ENCODE results near the gene MMD.
"Not testable (repeated sequence)": the region's sequence is repeated elsewhere in the genome, so short reads cannot be mapped to it uniquely, and the experiment has no call there.

MMD gene

DNA sequence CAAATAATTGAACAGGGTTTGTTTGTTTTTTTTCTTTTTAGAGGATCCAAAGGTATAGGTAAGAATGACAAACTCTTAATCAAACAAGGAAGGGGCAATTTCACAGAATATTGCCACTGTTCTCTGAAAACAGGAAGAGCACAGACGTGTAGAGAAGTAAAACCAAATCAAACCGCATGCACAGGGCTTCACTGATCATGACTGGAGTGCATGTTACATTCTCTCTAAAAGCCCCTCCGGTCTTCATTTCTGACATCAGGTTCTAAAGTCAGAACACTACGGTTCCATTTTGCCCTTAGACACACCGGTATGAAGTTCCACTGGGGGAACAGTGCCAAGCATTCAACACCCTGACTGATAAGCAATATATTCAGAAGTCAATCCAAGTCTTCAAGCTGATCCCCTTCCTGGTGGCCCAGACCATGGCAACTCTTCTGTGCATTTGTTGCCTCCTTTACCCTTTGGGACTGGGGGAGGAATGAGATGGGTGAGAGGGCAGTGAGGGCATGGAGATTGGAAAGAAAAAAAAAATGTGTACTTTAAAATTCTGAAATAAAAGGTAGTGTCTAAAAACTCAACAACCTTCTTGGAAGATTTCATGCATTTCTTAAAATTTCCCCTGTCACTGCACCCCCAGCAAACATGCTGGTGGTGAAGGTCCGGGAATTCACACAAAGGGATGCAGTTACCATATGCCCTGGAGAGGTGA, 1.4 kb downstream of the MMD start:
- no peak for DNase-seq

DNA sequence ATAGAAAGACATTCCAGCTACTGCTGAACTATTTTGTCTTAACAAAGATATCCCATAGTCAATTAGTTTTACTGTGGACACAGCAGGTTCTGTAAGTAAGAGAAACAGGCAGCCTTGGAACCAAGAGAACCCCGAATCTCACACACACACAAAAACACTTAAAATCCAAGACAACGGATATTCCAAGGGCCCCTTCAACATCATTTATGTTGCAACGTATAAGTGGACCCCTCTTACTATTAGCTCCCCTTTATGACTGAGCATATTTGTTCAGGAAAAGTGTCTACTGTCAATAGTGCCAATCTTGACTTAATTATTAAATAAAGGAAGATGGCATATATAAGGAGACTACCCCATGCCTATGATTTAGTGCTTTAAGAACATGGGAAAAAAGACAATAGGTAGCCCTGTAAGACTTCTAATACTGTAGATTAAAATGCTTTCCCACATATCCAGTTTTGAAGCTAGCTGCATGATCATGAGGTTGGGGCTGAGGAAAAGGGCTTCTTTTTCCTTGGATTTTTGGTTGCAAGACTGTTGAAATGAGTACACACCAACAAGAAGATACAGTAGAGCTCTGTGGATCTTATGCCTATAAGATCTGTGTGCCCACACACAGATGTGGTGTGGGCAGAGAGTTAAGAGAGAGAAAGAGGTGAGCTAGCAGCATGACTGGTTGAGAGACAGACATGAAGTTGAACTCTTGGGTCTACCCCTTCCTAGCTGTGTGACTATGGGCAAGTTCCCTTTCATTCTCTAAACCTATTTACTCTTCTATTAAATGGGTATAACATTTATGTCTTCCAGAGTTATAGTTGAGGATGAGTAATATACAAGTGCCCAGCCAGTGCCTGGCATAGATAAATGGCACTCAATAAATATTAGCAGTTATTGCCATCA, 3.0 kb downstream of the MMD start:
- DNase-seq: no peak

DNA sequence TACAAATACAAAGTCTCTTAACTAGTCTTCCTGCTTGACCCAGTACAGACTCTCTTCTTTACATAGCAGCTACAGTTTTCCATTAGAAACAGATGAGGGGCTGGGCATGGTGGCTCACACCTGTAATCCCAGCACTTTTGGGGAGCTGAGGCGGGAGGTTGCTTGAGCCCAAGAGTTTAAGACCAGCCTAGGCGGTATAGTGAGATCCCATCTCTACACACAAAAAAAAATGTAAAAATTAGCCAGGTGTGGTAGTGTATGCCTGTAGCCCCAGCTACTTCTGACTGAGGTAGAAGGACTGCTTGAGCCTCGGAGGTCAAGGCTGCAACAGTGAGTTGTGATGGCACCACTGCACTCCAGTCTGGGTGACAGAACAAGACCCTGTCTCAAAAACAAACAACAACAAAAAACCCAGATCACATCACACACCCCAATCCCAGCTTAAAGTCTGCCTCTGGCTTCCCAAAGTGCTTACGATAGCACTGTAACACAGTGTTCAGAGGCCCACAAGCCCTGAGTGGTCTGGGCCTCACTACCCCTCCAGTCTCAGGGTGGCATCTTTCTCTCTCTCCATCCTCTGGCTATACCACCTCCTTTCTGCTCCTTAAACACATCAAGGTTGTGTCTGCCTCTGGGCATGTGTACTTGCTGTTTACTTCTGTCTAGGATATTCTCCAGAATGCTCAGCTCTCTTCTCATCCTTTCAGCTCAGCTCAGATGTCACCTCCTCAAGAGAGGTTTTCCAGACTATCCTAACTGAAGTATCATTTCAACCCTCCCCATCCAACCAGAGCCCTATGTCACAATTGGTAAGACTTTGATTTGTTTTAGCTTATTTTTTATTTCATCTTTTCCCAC, 4.0 kb downstream of the MMD start:
- DNase-seq: no peak

DNA sequence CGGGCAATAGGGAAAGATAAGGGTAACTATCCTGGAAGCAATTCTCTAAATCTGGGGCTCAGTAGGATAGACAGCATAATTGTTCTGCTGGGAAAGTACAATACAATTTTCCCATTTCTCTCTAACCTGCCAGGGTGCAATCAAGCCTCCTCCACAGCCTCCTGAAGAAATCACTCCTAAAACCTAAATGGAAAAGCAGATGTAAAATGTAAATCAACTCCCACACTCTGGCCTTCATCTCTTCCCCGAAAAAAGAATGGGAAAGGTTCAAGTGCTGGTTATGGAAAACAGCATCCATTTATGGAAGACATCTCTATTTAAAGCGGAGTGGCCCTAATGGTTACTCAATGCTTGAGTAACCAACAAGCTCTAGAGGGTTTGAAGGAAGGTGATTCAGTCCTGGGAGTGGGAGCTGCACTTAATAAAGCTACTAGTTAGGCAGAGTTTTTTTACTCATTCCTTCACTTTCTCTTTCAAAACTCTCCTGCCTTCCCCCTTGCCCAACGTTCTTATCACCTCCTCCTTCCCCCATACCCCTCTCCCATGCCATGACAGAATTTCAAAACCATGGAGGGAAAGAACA, 5.1 kb downstream of the MMD start:
- no peak for DNase-seq

DNA sequence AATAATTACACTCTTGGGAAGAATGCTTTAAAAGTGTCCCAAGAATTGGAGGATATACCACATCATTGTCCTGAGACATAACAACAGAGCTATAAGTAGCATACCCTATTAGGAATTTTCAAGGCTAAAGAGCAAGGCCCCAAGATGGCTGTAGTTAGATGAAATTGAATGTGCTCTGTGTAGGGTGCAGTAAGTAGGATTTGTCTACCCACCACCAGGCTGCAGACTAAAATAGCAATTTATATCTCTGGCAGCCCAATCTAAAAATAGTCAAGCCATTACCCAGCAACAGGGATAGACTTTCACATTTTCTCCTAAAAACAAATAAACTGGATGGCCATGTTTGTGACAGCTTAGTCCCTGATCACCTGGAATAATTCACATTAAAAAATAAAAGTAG, 5.6 kb downstream of the MMD start:
- DNase-seq: no peak

DNA sequence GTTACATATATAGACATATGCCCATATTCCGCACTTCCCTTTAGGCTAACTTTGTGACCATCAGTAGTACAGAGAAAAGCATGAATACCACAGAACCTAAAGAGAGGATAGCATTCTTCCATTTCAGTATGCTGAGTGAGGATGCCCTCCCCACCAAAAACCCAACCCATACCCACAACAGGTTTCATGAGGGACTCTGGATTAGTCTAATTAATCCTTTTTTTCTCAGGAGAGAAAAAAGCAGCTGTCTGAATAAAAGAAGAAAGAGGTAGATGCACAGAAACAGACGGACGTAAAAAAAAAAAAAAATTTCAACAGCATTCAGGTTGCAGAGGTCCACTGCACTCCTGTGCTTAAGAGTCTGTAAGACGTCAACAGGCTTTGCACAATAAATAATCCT, 6.7 kb downstream of the MMD start:
- no peak for DNase-seq

DNA sequence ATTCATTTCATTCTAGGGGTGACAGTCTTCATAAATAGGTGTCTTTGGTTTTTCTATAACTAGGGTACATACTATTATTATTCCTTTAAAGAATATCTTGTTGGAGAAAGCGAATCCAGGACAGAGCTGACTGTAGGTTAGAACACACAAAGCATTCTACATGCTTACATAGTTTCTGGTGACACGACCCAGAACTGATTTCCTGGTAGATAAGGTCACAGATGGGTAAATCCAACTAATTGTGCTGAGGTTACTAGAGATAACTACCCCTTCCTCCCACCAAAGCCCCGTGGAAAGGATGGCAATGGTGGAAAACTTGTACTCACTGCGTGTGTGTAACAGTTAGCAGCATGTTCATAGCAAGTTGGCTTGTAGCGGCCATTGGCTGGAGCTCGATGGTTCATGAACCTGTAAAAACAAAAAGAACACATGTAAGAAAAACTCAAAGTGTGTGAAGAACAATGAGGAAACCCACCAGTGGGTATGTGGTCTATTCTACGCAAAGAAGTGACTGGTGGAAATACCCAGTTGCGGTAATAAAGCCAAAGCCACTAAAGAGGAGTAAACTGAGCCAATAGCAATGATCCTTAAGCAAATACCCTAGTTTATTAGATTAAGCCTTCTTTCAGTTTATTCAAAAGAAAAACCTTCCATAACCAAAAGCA, 7.7 kb downstream of the MMD start:
- no peak for DNase-seq

DNA sequence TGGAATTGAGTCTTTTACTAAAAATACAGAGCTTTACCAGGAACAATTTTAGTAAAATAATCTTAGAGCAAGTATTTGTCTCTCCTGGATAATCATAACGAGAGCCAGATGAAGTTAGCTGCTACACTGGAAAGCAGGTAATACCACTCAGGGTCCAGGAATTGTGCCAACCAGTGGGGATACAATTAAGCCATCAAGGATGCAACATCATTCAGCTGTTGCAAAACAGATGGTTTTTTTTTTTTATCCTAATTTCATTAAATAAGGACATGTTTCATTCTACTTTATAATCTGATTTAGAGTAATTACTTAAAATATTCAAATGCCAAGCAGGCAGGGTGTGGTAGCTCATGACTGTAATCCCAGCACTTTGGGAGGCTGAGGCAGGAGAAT, 10.2 kb downstream of the MMD start:
- no peak for DNase-seq

DNA sequence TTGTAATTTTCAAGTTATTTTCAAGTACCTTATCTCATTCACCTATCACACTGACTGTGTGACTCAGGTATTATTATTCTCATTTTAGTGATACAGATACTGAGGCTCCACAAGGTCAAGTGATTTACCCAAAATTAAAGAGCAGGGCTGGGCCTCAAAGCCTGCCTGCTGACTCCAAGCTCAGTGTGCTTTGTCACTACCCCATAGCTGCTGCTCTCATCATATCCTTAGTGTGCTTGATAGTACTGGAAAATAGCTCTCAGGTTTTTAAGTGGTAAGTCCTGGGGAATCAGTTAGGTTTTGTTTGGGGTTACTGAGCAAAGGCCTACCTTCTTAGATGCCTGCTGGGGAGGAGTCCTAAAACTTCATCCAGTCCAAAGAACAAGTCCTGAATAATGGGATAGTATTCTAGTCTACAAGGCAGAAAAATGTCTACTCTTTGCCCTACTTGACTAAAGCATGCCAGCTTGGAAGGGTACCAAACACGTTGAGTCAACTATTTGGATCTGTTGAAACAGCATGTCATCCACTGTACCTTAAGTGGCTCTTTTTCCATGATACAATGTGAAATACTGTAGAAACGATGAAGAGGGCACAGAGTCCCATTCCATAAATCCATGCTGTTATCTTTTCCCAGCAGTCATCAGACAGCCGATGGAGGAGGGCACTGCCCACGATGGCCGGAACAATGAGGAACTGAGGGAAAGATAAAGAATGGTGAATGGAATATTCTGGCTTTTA, 10.7 kb downstream of the MMD start:
- DNase-seq: no peak

DNA sequence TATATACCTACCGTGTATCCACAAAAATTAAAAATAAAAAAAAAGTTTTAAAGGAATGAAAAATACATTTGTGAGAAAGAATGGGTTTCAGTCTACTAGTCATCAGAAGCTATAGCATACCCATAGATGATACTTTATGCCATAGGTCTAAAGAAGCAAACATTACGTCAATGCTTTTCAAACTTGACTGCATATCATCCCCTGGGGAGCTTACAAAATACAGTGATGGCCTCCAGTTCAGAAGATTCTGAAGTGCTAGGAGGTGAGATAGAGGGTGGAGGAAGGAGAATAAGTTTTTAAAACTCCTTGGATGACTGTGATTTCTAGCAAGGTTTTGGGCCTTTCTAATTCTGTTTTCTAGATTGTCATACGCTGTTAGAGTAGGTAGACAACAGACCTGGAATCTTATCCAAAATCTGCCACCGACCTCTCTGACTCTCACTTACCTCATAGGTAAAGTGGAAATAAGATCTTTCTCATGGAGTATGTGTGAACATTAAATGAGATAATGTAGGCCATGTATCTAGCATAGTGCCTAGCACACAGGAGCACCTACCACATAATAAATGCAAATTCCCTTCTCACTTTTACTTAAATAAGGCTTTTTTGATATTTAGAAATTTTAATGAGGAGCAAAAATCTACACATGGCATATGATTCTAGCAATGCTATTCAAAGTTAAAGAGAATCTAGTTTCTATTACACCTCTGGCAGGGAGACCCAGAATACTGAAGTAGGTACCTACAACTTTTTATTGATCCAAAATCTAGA, 12.4 kb downstream of the MMD start:
- DNase-seq: no peak

DNA sequence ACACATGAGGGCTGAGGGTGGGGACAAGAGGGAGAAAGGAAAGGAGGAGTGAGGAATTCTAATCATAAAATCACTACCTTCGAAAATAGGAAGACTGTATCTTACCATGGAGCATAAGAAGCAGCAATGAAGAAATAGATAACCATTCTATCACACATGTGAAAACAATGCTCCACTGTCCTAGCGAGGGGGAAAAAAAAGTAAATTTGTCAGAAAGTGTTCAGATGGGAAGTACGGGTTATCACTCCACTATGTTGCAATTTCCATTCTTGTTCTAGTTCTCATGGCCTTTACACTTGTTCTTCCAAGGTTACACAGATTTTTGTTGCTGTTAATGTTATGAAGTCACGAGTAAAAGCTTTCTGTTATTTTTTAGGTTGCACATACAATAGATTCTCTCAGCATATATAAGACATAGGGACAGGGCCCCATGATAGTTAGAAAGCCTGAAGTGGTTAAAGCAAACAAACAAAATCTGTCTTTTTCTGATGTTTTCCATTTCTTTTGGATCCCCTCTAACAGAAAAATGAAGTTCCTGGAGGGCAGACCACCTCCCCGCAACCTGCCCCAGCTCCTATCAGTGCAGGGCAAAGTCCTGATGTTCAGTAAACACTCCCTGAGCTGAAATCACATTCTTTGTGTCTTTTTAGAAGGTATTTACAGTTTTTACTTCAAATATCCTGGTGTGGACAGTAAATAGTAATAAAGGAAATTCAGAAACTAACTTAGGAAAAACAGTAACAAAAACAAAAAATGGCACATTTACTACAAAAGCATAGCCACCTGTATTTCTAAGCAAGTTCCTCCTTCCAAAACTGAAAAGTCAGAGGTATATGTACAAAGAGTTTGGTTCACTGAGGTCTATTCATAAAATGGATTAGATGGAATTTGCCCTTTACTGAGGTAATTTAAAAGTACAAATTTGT, 13.7 kb downstream of the MMD start:
- DNase-seq: no peak

DNA sequence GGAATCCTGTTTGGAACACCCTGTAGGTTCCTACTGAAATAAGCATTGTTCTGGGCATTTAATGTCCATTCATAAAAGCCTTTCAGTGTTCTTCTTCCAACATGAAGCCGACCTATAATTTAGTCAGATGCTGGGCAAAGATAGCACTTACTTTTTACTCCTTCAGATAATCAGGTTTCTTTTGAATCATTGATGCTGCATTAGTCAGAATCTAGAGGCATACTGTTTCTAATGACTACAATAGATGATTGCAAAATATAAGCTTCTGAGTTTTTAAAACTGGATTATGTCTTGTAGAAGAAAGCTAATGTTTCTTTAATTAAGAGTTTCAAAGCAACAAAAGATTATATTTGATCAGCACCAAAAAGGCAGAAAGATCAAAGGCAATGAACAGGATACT, 16.0 kb downstream of the MMD start:
- DNase-seq: no peak

DNA sequence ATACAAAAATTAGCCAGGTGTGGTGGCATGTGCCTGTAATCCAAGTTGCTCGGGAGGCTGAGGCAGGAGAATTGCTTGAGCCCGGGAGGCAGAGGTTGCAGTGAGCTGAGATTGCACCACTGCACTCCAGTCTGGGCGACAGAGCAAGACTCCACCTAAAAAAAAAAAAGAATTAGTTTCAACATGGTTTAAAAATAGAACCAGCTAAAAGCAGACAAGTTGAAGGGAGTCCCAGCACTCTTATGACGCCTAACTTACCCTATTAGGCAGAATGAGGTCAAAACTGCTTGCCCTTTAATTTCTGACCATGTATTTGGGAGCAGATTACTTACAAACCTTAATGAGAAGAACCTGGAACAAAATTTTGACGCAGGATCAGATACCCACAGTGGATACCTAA, 17.4 kb downstream of the MMD start:
- DNase-seq: not testable (repeated sequence)

DNA sequence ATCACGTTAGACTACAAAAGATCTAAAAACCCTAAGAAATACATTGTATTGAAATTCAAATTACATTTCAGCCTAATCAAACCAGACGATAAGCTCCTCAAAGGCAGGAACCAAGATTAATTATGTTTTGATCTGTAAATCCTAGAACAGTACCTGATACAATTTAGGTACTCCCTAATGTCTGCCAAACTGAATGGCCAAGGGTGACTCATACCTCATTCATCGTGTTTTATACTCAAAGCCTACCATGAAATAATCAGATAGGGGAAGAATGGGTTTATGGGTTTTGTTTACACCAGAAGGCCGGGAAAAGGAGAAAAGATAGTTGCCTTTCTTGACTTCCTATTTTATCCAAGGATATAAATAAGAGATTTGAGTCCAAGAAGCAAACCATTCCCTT, 19.3 kb downstream of the MMD start:
- no peak for DNase-seq

DNA sequence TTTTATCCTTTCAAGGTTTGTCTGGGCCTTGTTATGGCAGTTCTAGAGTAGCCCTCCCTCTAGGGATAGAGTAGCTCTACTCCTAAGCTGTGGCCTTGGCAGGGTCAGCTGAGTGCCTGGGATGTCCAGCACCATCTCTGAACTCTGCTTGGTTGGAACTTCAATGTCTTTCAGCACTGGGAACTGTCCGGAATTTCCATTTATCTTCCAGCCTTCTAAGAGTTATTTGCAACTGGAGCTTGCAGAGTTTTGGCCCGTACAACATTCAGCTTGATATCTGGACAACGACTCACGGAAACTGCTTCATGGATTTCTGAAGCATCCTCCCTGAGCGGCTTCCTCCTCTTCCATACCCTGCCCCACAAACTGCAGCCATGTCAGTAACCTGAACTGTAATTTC, 22.9 kb downstream of the MMD start:
- DNase-seq: no peak

DNA sequence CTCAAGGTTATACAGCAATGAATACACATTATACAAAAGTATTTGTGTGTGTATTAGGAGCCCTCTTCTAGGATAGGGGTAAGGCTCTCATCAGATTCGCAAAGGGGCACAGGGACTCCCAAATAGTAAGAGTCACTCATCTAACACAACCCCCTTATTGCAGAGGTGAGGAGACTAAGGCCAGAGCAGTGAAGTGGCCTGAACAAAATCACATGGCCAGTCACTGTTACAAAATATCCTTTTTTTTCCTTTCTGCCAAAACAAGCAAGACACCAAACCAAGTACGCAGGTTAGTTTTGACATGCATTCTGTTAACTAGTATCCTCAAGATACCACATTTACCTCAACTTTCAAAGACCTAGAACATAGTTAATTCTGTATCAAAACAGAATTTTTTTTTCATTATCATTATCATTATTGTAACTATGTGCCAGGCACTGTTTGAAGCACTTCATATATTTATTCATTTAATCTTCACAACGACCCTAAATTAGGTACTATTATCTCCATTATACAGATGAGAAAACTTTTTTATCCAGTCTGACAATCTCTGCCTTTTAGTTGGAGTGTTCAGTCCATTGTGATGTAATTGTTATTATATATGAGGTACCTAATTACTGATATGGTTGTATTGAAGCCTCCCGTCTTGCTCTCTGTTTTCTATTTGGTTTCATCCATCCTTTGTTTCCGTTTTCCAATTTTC, 25.7 kb downstream of the MMD start:
- DNase-seq: no peak

DNA sequence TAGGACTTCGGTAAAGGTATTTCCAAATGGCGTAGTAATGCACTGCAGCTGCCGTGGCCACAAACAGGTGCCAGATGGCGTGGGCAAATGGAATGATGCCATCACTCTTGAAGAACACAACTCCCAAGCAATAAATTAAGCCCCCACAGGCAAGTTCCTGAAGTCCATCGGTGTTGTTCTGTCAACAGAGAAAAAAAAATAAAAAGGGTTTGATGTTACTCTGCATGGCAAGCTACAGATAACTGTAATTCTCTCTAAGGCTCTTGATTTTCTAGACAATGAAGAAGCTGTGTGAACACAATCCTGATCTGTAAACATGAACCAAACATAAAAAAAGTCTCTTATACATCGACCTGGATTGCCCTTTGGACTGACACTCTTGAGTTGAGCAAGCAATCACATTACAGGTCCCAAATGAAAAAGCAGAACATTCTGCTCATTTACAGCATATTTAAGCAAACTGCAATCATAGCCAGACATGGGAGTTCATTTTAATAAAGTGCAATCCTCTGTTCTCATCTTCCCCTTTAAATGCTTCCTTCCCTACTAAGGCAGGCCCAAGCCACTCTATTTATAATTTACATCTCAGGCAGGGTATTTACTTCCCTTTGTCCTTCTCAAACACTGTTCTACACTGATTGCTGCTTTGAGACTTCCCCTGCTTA, 27.1 kb downstream of the MMD start:
- DNase-seq: no peak

DNA sequence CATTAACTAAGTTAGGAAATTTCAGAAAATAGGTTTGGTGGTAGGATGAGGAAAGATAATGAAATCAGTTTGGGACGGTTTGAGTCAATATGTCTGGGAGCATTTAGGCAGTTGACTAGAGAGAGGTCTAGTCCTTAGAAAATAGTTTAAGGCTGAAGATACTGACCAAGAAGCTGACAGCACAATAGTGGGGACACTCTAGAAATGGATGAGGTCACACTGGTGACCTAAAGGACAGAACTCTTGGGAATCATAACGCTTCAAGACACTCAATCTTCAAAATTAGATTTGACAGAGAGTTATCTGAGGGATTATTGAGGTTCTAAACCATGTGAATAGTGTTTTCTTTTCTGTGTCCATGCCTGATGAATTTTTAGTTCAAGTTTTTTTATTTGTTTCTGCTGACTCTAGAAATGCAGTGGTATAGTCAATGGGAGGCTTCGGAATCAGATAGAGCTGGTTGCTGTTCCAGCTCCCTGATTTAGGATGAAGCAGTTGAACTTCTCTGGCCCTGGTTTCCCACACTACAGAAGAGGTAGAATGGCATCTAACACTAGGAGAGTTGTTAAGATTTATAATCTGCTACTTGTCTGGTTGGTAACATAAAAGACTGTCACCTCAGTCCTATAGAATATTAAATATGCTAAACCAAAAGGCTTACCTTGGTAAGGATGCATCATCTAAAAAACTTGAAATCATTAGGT, 29.7 kb downstream of the MMD start:
- DNase-seq: no peak

Data from NCI-H446 treated with DMSO at 0.1 percent for 48 hours (cell line).